Activated T-cell treated with anti-CD3 and anti-CD28 coated beads, Interleukin-2, amount 50 U/mL, for 72 hours (primary cell): Measurements from ENCODE around the gene DERL2. TPM values are rescaled to one million over a fixed set of nuclear protein-coding genes. Genes with fewer than 3 reads are reported as not detected.

ENCODE experiments used
- ATAC-seq, 2 donors: fragments of 150-1000 bp; cut with Tn5 transposase; replicated peaks in 1 of 2; 2 replicates each; pipeline ENCODE4 v1.10.0; 2021; ENCODE audit warnings: moderate library complexity in 2 of 2, mild to moderate bottlenecking in 1 of 2
- DNase-seq, 2 donors: peaks; one replicate each; pipeline ENCODE4 v3.0.0; 2021 to 2022; ENCODE audit warnings: mixed read lengths in 1 of 2
- H3K27ac Mint-ChIP-seq: one replicate; pipeline ENCODE4 v1.8.0; 2022; ENCODE audit warnings: mild to moderate bottlenecking, moderate library complexity, mixed read lengths
- H3K27me3 Mint-ChIP-seq: one replicate; pipeline ENCODE4 v1.8.0; 2022; ENCODE audit warnings: low read depth, mixed read lengths
- H3K36me3 Mint-ChIP-seq, 2 donors: one replicate each; pipeline ENCODE4 v1.8.0; 2022; ENCODE audit warnings: mixed read lengths in 2 of 2, mild to moderate bottlenecking in 1 of 2; ENCODE audit not compliant: insufficient read depth in 2 of 2
- H3K4me1 Mint-ChIP-seq: one replicate; pipeline ENCODE4 v1.8.0; 2022; ENCODE audit warnings: low read depth, mixed read lengths
- H3K4me3 Mint-ChIP-seq, 2 donors: one replicate each; pipeline ENCODE4 v1.8.0; 2022; ENCODE audit warnings: mild to moderate bottlenecking in 2 of 2, mixed read lengths in 2 of 2, moderate library complexity in 2 of 2
- H3K9me3 Mint-ChIP-seq, 2 donors: one replicate each; pipeline ENCODE4 v1.8.0; 2022; ENCODE audit warnings: mixed read lengths in 2 of 2
- total RNA-seq, 2 donors: library from RNA; stranded (reverse); gene quantifications; one replicate each; pipeline ENCODE4 v1.2.3, GENCODE V29; 2022

The DERL2 gene
- 10 to 100 TPM; 71.5 to 87.3 TPM for total RNA-seq

- DNase-seq (no peak), ATAC-seq (peak in 1 of 2 donors; percentile 27)
- H3K27ac Mint-ChIP-seq, result peak within 1 kb of the TSS; percentile 97
- peaks cover 68% of the 10 kb centered on the region for H3K4me1 Mint-ChIP-seq
- peaks cover 14 to 42% of the 10 kb centered on the region in 2 donors for H3K36me3 Mint-ChIP-seq
- H3K9me3 Mint-ChIP-seq, result no peaks in the 10 kb centered on the region
- peak within 1 kb of the TSS; percentile 90 to 99 for H3K4me3 Mint-ChIP-seq
- no peaks in the 10 kb centered on the region for H3K27me3 Mint-ChIP-seq
Observed at GRCh38 chr17:5485270-5486205, at the start of gene DERL2. Gene DERL2 (minus strand): TSS chr17:5486178. CDS start chr17:5486161, 17 bp downstream.

DNA sequence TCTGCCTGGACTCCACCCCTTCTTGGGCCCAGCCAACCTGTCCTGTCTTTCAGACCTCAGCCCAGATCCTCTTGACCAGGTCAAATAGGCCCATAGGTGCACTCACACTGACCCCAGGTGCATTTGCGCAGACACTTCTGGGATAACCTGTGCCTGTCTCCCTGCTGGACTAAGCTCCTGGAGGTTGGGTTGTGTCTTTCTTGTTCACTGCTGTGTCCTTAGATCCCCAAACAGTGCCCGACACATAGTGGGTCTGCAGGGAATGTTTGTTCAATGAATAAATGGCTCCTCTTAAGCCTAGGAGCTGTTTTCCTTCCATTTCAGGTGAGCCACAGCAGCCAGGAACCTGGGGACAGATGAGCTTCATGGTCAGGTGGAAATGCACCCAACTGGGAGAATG lies 49.5 kb upstream of the DERL2 start:
- Mint-ChIP-seq H3K27me3 (no peaks in the 10 kb centered on the region), H3K4me3 (no peak overlapping the region), H3K9me3 (no peaks in the 10 kb centered on the region), H3K4me1 (no peaks in the 10 kb centered on the region), H3K27ac (peak overlapping the region; percentile 16), H3K36me3 (peaks cover 2 to 5% of the 10 kb centered on the region in 2 donors)
- ATAC-seq (no peak), DNase-seq (no peak)

DNA sequence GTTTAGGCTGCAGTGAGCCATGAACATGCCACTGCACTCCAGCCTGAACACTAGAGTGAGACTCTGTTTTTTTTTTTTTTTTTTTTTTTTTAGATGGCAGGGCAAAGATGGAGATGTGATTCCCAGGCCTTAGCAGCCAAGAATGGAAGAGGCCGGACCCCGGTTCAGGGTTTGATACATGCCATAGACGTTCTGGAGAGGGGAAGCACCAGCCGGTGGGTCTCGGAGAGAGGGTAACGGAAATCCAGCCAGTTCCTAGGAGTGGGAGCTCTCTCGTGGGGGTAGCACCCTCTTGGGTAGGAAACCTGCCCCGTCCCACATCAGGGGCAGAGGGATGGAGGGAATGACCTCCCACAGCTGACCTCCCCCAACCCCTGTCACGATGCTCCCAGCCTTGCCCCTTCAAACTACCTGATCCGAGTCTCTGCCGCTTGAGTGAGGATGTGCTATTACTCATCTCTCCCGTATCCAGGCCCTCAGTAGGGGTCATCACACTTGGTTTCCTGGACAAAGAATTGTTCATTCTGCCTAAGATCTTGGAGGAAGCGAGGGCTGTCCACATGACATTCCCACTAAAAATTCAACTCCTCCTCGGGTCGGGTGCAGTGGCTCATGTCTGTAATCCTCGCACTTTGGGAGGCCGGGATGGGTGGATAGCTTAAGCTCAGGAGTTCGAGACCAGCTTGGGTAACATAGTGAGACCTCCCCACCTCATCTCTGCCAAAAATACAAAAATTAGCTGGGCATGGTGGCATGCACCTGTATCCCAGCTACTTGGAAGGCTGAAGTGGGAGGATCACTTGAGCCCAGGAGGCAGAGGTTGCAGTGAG lies 47.7 kb upstream of the DERL2 start:
- no peak overlapping the region for H3K27ac Mint-ChIP-seq

GRCh38 chr17:5532581-5532980 lies 46.6 kb upstream of the DERL2 start:
- H3K4me1 Mint-ChIP-seq, result no peaks in the 10 kb centered on the region
- DNase-seq (no peak), ATAC-seq (no peak)
- H3K27ac Mint-ChIP-seq, result no peak overlapping the region
- H3K36me3 Mint-ChIP-seq, result peaks cover 5 to 7% of the 10 kb centered on the region in 2 donors
- H3K4me3 Mint-ChIP-seq, result no peak overlapping the region
- no peaks in the 10 kb centered on the region for H3K27me3 Mint-ChIP-seq
- no peaks in the 10 kb centered on the region for H3K9me3 Mint-ChIP-seq

More for the DNA sequence above, 47.7 kb upstream of the DERL2 start:
- no peak overlapping the region for H3K4me3 Mint-ChIP-seq
- H3K36me3 Mint-ChIP-seq, result peaks cover 5 to 7% of the 10 kb centered on the region in 2 donors
- H3K27me3 Mint-ChIP-seq, result no peaks in the 10 kb centered on the region
- H3K9me3 Mint-ChIP-seq, result no peaks in the 10 kb centered on the region
- H3K4me1 Mint-ChIP-seq, result no peaks in the 10 kb centered on the region
- DNase-seq (no peak), ATAC-seq (no peak)

DNA sequence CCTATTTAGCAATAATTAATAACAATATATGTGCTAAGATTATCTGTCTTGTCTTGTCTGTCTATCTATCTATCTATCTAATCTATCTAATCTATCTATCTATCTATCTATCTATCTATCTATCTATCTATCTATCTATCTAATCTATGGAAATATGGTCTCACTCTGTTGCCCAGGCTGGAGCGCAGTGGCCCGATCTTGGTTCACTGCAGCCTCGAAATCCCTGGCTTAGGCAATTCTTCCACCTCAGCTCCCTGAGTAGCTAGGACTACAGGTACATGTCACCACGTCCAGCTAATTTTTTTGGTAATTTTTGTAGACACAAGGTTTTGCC lies 45.1 kb upstream of the DERL2 start:
- H3K27me3 Mint-ChIP-seq, result no peaks in the 10 kb centered on the region
- no peak overlapping the region for H3K27ac Mint-ChIP-seq
- no peak overlapping the region for H3K4me3 Mint-ChIP-seq
- no peaks in the 10 kb centered on the region for H3K9me3 Mint-ChIP-seq
- DNase-seq (no peak), ATAC-seq (no peak)
- H3K4me1 Mint-ChIP-seq, result peaks cover 15% of the 10 kb centered on the region
- peaks cover 4 to 5% of the 10 kb centered on the region in 2 donors for H3K36me3 Mint-ChIP-seq

DNA sequence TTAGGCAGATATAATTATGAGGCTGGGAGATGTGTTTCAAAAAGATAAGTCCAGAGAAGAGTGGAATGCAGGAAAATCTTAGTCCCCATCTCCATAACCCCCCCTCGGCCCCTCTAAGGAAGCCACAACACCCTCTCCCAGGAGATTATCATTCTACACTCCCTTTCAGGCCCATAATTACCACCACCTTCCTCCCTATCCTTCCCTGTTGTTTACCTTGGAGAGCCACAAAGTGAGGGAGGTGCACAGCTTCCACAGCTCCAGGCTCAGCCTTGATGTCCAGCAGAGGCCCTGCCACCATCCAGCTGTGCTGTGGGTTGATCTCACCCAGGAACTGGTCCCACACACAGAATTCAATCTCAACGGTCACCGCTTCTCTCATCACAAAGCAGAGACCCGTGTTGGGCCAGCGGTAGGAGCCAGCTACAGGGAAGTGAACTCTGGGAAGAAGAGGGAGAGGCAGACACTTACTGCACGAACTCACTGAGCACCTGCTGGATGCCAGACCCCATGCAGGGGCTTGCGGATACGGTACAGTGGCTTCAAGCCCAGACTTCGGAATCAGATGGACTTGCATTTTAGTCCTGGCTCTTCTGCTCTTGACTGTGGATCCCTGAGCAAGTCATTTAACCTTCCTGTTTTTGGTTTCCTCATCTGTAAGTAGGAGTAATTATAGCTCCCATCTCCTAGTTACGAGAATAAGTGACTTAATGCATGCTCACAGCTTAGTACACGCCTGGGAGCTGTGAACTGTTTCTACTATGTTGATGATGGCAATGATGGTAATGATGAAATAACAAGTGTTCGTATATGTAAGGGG lies 44.5 kb upstream of the DERL2 start:
- DNase-seq (no peak), ATAC-seq (no peak)
- H3K27ac Mint-ChIP-seq, result peak overlapping the region; percentile 21
- H3K4me3 Mint-ChIP-seq, result no peak overlapping the region
- H3K9me3 Mint-ChIP-seq, result no peaks in the 10 kb centered on the region
- H3K4me1 Mint-ChIP-seq, result peaks cover 18% of the 10 kb centered on the region
- peaks cover 4 to 5% of the 10 kb centered on the region in 2 donors for H3K36me3 Mint-ChIP-seq
- H3K27me3 Mint-ChIP-seq, result no peaks in the 10 kb centered on the region

- H3K27ac Mint-ChIP-seq, result no peak overlapping the region
- no peak overlapping the region for H3K4me3 Mint-ChIP-seq
- H3K9me3 Mint-ChIP-seq, result no peaks in the 10 kb centered on the region
- H3K36me3 Mint-ChIP-seq, result peaks cover 4 to 5% of the 10 kb centered on the region in 2 donors
- peaks cover 18% of the 10 kb centered on the region for H3K4me1 Mint-ChIP-seq
- no peaks in the 10 kb centered on the region for H3K27me3 Mint-ChIP-seq
- no peak for ATAC-seq
- DNase-seq, result no peak
Observed at GRCh38 chr17:5527601-5528250, 41.7 kb upstream of the DERL2 start.

DNA sequence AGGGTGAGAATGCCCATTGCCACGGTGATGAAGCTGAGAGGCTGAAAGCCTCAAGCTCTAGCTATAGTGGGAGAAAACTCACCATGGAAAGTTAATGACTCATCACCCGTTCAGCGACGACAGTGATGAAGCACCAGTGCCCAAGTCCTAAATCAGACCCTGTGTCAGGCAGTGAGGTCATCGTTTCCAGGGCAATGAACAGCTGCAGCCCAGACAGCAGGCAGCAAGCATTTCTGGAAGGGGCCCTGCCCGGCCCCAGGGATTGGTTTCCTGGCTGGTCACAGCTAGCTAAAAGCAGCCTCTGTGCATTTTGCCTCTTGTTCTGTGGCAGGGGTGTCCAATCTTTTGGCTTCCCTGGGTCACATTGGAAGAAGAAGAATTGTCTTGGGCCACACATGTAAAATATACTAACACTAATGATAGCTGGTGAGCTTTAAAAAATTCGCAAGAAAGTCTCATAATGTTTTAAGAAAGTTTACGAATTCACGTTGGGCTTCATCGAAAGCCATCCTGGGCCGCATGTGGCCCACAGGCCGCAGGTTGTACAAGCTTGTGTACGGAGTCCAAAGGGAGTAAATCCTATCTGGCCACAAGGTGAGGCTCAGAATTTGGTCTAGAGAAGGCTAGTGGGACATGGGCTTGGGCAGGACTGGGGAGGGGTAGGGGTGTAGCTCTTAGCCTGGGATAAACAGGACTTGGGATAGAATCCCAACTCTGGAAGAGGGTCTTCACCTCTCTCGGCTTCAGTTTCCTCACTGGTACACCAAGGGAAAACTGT lies 41.0 kb upstream of the DERL2 start:
- peaks cover 3 to 4% of the 10 kb centered on the region in 2 donors for H3K36me3 Mint-ChIP-seq
- H3K9me3 Mint-ChIP-seq, result no peaks in the 10 kb centered on the region
- H3K27ac Mint-ChIP-seq, result peak overlapping the region; percentile 67
- ATAC-seq, result peak; percentile 99
- H3K4me1 Mint-ChIP-seq, result peaks cover 18% of the 10 kb centered on the region
- H3K4me3 Mint-ChIP-seq, result peak overlapping the region in 1 of 2 donors; percentile 33
- no peaks in the 10 kb centered on the region for H3K27me3 Mint-ChIP-seq
- peak; percentile 74 to 83 for DNase-seq

DNA sequence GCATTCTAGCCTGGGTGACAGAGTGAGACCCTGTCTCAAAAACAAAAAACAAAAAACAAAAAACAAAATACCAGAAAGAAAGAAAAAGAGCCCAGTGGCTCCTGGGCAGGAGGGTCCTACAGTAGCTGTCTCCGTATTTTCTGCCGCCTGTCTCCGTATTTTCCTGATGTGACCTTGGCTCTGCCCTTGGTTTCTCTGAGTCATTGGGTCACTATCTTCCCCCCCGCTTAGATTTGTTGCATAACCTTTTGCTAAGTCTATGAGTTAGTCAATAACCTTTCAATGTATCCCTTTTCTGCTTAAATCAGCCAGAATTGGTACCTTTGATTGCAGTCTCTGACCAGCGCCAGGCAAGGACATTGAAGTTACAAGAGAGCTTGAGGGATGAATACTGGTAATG lies 37.3 kb upstream of the DERL2 start:
- DNase-seq, result no peak
- H3K36me3 Mint-ChIP-seq, result peaks cover 0 to 1% of the 10 kb centered on the region in 2 donors

DNA sequence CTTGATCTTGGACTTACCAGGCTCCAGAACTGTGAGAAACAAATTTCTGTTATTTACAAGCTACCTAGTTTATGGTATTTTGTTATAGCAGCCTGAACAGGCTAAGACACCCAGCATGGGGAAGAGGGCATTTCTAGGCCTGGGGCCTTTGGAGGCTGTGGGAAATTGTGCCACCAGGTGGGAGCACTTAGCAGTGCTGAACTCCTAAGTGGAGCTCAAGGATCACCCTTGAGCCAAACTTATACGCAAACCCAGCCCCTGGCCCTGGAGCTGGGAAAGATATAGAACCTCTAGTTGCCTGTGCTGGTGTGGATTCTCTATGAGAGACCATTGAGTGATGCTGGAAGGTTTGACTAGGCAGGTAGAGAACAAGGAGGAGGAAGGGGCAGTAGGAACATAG lies 36.5 kb upstream of the DERL2 start:
- ATAC-seq (no peak), DNase-seq (no peak)
- no peak overlapping the region for H3K4me3 Mint-ChIP-seq
- H3K27ac Mint-ChIP-seq, result no peak overlapping the region
- no peaks in the 10 kb centered on the region for H3K27me3 Mint-ChIP-seq
- no peaks in the 10 kb centered on the region for H3K9me3 Mint-ChIP-seq
- H3K36me3 Mint-ChIP-seq, result peaks cover 0 to 1% of the 10 kb centered on the region in 2 donors
- H3K4me1 Mint-ChIP-seq, result peaks cover 17% of the 10 kb centered on the region

More for the DNA sequence above, 37.3 kb upstream of the DERL2 start:
- no peak overlapping the region for H3K4me3 Mint-ChIP-seq
- peaks cover 18% of the 10 kb centered on the region for H3K4me1 Mint-ChIP-seq
- no peak overlapping the region for H3K27ac Mint-ChIP-seq
- H3K9me3 Mint-ChIP-seq, result no peaks in the 10 kb centered on the region
- ATAC-seq, result no peak
- no peaks in the 10 kb centered on the region for H3K27me3 Mint-ChIP-seq

DNA sequence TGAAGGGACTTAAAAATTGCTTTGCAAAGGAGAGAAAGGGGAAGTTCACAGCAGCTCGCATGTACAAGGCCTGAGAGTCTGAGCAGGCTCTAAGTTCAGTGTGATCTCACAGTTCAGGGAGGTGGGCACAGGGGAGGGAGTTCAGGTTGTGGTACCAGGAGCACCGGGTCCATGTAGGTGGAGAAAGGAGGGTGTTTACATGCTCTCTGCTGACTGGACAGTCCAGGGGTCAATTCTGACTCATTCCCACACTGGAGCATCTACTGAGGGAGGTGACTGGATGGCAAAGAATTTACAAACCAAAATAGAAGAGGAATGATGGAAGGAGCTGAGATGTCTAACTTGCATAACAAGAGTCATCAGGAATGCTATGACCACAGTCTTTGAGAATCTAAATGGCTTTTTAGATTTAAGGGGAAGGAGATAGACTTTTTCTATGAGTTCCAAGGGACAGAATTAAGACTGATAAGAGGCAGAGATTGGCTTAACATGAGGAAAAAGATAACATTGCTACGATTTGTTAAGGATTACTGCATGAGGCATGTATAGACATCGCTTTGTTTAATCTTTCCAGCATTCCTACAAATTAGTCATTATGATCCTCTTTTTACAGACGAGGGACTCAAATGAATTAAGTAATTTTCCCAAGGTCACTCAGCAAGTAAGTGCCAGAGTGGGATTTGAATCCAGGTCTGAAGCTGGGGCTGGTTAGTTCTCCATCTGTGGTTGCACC lies 30.2 kb upstream of the DERL2 start:
- ATAC-seq (no peak), DNase-seq (no peak)
- H3K36me3 Mint-ChIP-seq, result peaks cover 4 to 7% of the 10 kb centered on the region in 2 donors
- H3K9me3 Mint-ChIP-seq, result no peaks in the 10 kb centered on the region
- H3K27ac Mint-ChIP-seq, result peak overlapping the region; percentile 34
- H3K4me1 Mint-ChIP-seq, result peaks cover 22% of the 10 kb centered on the region
- no peak overlapping the region for H3K4me3 Mint-ChIP-seq
- H3K27me3 Mint-ChIP-seq, result no peaks in the 10 kb centered on the region
